ENCODE measurements around the gene TBC1D16. TPM values are rescaled to one million over a fixed set of nuclear protein-coding genes. Genes with fewer than 3 reads are reported as not detected.

TBC1D16 gene
- total RNA-seq, result 10 to 100 TPM in 3 of 4 donors, 1 to 10 TPM in 1; 9.1 to 28.0 (median 22.3) TPM

DNA sequence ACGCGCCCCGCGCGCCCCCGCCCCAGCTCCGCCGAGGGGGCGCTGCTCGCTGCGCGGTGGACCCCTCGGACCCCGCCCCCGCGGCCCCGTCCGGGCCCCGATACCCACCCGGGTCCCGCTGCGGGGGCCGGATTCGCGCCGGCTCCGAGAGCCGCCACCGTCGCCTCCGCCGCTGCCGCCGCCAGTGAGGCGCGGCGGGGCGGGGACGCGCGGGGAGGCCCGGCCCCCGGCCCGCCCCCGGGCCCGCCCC lies at the start of gene TBC1D16:
Gene TBC1D16, minus strand, starts transcription at position 186 of the 250 bp plus-strand sequence. CDS start 22,325 bp downstream, outside the sequence.
- WGBS, 2 donors, result 3% methylated on average over 21 of the region's 46 CpGs; no CpG with 5 or more reads in 1 of the 2 donors
- intact Hi-C loops (cut with DNase I; ENCODE audit: low total_unique reads), result no loop called here

GRCh38 chr17:80084773-80085172 lies 49.1 kb upstream of the TBC1D16 start:
- intact Hi-C loops (cut with DNase I; ENCODE audit: low total_unique reads), result loop anchor here (5.0 to 10.0 kb wide), 2 partner anchors 168 to 280 kb away; no protein-coding TSS in a partner anchor
- no peak overlapping the region for H3K4me3 ChIP-seq (ENCODE audit: low read depth, poor library complexity, severe bottlenecking)
- no peak for DNase-seq (ENCODE audit: low spot score in 2 of 2)
- no peak for TF ChIP-seq POLR2A (IDR thresholded peaks at IDR 0.05)
- TF ChIP-seq, protein P1, sequence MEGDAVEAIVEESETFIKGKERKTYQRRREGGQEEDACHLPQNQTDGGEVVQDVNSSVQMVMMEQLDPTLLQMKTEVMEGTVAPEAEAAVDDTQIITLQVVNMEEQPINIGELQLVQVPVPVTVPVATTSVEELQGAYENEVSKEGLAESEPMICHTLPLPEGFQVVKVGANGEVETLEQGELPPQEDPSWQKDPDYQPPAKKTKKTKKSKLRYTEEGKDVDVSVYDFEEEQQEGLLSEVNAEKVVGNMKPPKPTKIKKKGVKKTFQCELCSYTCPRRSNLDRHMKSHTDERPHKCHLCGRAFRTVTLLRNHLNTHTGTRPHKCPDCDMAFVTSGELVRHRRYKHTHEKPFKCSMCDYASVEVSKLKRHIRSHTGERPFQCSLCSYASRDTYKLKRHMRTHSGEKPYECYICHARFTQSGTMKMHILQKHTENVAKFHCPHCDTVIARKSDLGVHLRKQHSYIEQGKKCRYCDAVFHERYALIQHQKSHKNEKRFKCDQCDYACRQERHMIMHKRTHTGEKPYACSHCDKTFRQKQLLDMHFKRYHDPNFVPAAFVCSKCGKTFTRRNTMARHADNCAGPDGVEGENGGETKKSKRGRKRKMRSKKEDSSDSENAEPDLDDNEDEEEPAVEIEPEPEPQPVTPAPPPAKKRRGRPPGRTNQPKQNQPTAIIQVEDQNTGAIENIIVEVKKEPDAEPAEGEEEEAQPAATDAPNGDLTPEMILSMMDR (IDR thresholded peaks at IDR 0.05), result no peak
- WGBS, 2 donors, result 89 to 91% methylated on average over 13 to 15 of the region's 15 CpGs

More for the DNA sequence above, at the start of gene TBC1D16:
- DNase-seq (ENCODE audit: low spot score in 2 of 2), result no peak
- peak within 1 kb of the TSS; percentile 69 for H3K4me3 ChIP-seq (ENCODE audit: low read depth, poor library complexity, severe bottlenecking)
- TF ChIP-seq POLR2A (IDR thresholded peaks at IDR 0.05), result no peak
- TF ChIP-seq, protein P1 (IDR thresholded peaks at IDR 0.05), result no peak

GRCh38 chr17:80083136-80083661 lies 47.5 kb upstream of the TBC1D16 start:
- no peak for DNase-seq (ENCODE audit: low spot score in 2 of 2)
- WGBS, 2 donors, result 85 to 88% methylated on average over 13 of the region's 13 CpGs
- no peak overlapping the region for H3K4me3 ChIP-seq (ENCODE audit: low read depth, poor library complexity, severe bottlenecking)
- TF ChIP-seq, protein P1 (IDR thresholded peaks at IDR 0.05), result no peak
- TF ChIP-seq POLR2A (IDR thresholded peaks at IDR 0.05), result no peak
- intact Hi-C loops (cut with DNase I; ENCODE audit: low total_unique reads), result loop anchor here (5.0 to 10.0 kb wide), 2 partner anchors 169 to 282 kb away; no protein-coding TSS in a partner anchor

DNA sequence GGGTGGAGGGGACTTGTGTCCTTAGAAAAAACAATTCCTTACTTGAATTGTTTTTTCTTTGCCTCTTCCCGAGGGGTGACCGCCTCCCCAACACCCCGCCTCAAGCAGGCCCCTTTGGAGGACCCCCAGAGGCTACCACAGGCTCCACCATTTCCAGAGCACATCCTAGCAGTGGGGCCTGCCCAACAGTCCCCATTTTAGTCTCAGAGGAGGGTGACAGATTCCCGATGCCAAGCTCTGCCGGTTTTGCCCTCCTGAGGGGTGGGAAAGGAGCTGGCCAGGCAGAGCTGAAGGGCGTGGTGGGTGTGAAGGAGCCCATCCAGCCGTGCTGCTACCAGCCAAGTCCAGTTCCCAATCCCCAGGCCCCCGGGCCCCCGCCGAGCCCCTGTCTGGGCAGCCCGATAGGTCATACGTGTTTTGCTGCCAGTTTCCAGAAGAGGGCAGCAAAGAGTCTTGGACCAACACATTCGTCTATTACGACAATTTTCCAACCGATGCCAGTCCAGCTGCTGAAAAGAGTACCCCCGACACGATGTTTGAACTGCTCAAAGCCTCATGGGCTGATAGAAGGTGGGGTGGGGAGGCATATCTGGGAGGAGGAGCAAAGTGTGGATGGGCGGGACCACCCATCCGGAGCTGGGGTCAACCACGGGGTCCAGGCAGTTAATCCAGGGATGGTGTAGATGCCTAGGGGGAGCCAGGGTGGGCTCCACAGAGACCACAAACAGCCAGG lies 46.9 kb upstream of the TBC1D16 start:
- no peak for TF ChIP-seq POLR2A (IDR thresholded peaks at IDR 0.05)
- TF ChIP-seq, protein P1 (IDR thresholded peaks at IDR 0.05), result peak in 1 of 3 donors; percentile 67
- intact Hi-C loops (cut with DNase I; ENCODE audit: low total_unique reads), result loop anchor here (5.0 to 10.0 kb wide), 2 partner anchors 170 to 282 kb away; no protein-coding TSS in a partner anchor
- H3K4me3 ChIP-seq (ENCODE audit: low read depth, poor library complexity, severe bottlenecking), result no peak overlapping the region
- WGBS, 2 donors, result 31 to 38% methylated on average over 15 to 16 of the region's 20 CpGs
- DNase-seq (ENCODE audit: low spot score in 2 of 2), result peak; percentile 71 to 91

GRCh38 chr17:80081596-80081995 lies 45.9 kb upstream of the TBC1D16 start:
- no peak overlapping the region for H3K4me3 ChIP-seq (ENCODE audit: low read depth, poor library complexity, severe bottlenecking)
- intact Hi-C loops (cut with DNase I; ENCODE audit: low total_unique reads), result loop anchor here (5.0 to 10.0 kb wide), 2 partner anchors 171 to 283 kb away; no protein-coding TSS in a partner anchor
- WGBS, 2 donors, result 89 to 92% methylated on average over 14 of the region's 14 CpGs
- DNase-seq (ENCODE audit: low spot score in 2 of 2), result no peak
- TF ChIP-seq, protein P1 (IDR thresholded peaks at IDR 0.05), result no peak
- TF ChIP-seq POLR2A (IDR thresholded peaks at IDR 0.05), result no peak

Data from lower leg skin (tissue), 4 donors.